HG03521 (cell line): ENCODE results near the gene CCDC71L.

ENCODE experiments used
- ATAC-seq: cut with Tn5 transposase; IDR thresholded peaks from one replicate; pipeline ENCODE4 v1.9.1; 2021; ENCODE audit warnings: mild to moderate bottlenecking, moderate library complexity; ENCODE audit not compliant: unreplicated experiment

Gene CCDC71L

DNA sequence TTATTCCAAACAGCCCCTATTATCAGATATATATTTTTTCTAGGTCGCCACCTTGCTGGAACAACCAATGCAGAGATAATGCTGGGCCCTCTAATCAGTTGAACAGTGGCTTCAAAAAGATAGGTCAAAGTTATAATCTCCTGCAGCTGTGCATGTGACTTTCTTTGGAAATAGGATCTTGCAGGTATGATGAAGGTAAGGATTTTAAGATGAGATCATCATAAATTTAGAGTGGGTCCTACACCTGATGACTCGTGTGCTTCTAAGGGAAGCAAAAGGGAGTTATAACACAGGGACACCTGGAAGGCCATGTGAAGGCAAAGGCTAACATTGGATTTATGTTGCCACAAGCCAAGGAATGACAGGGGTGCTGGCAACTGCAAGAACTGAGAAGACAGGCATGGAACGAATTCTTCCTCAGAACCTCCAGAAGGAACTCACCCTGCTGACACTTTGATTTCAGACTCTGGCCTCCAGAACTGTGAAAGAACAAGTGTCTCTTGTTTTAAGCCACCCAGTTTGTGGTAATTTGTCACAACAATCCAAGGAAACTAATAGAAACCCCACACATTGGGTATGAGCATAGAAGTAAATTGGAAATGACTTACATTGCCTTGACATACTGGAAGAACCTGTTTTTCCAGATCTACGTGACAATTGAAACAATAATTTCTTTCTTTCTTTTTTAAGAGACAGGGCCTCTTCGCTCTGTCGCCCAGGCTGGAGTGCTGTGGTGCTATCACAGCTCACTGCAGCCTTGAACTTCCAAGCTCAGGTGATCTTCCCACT, 34.4 kb downstream of the CCDC71L start:
- ATAC-seq: no peak

DNA sequence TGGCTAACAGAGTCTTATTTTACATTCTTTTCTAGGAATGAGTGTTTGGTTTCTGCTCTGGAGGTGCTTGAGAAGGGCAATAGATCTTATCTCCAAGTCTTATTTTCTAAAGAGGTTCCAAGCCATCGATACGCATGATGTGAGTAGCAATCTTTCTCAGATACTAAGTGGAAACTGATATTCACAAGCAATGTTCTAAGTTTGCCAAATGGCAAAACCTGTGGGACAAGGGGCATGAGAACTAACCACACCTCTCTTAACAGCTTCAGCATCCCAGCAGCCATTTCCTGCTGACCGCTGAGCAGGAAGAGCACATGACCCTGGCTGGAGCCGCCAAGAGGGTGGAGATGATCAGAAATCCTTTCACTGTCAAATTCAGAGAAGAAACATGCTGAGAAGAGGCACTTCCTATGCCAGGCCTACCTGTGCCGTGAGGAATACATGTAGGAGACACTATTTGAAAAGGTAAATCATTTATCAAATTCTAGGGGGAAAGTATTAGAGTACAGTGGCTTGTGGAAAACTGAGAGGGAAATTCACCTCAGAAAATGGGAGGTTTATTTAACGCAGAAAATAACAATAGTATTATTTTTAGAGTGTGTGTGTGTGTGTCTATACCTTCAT, 35.2 kb downstream of the CCDC71L start:
- no peak for ATAC-seq

DNA sequence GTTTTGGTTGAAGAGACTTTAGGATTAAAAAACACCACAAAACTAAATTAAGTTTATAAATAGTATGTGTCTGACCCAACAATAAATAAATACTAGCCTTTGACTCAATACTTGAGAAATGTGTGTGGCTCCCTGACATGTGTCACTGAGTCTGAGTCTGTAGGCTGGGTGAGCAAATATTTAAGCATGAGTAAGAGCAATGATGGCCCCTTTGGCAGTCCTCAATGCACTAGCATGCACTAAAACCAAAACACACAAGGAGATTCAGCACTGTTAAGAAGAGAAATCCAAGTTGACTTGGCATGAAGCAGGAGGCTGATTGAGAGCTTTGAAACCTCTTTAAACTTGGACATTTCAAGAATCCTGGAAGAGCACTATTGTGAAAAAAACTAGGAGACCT, 37.1 kb downstream of the CCDC71L start:
- no peak for ATAC-seq

DNA sequence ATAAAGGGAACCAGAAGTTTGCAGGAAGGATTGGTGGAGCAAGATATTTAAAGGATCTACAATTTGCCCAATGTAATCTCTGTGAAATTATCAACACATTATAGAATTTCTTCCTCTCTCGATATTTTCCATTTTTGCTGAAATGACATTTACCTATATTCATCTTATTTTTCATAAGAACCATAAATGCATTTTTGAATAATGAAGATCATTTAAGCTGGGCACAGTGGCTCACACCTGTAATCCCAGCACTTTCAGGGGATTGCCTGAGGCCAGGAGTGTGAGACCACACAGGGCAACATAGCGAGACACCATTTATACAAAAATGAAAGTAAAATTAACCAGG, 37.7 kb downstream of the CCDC71L start:
- ATAC-seq: no peak

DNA sequence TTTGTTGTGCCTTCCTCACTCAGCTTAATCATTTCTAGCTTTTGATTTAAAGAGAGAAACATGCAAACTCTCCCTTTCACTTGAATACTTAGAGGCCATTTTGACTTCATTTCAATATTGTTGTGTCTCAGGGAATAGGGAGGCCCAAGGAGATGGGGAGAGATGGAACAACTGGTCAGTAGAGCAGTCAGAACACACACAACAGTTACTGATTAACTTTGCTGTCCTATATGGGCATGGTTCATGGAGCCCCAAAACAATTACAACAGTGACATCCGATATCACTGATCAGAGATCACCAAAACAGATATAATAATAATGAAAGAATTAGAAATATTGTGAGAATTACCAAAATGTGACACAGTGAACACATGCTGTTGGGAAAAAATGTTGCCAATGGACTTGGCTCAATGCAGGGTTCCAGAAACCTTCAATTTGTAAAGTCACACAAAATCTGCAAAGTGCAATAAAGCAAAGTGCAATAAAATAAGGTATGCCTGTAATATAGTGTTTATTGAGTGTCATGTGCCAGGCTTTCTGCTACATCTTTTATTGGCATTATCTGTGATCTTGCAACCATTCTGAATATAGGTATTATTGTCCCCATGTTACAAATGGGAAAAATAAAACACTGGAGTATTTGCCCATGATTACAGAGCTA, 38.2 kb downstream of the CCDC71L start:
- no peak for ATAC-seq

DNA sequence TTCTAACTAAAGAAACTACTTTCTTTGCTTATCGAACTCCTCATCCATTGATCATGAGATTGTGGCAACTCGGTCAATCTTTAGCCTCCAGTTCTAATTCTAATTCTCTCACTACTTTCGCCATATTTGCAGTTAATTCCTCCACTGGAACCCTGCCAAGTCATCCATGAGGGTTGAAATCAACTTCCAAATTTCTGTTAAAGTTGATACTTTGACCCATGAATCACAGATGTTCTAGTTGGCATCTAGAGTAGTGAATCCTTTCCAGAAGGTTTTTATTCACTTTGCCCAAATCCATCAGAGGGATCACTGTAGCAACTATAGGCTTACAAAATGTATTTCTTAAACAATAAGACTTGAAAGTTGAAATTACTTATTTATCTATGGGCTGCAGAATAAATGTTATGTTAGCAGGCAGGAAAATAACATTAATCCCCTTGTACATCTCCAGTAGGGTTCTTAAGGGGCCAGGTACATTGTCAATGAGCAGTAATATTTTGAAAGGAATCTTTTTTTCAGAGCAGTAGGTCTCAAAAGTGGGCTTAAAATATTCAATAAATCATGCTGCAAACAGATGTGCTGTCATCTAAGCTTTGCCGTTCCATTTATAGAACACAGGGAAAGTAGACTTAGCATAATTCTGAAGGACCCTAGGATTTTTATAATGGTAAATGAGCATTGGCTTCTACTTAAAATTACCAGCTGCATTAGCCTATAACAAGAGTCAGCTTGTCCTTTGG, 39.4 kb downstream of the CCDC71L start:
- no peak for ATAC-seq

DNA sequence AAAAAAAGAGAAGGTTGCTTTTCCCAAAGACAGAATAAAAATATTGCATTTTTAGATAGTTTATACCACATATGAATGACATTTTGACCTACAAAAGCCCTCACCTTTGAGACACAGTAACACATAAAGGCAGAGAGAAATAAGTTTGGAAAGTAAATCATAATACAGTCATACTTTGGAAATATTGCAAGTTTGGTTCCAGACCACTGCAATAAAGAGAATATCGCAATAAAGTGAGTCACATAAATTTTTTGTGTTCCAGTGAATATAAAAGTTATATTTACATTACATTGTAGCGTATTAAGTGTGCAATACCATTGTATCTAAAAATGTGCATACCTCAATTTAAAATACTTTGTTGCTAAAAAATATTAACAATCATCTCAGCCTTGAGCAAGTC, 40.3 kb downstream of the CCDC71L start:
- ATAC-seq: no peak

DNA sequence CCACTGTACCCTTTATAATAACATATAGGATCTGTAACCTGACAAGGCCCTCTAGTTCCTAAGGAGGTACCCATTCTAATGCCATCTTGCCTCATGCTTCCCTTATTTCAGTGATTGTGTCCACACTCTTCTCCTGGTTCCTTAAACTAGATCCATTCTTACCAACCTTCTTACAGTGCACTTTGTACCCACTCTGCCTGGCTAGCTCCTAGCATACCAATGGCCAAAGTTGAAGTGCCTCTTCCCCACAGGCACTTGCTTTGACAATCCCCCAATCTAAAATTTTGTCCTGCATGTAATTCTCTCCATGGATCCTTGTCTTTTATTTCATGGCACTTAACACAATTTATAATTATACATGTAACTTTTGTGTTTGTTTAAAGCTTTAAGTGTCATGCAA, 40.9 kb downstream of the CCDC71L start:
- no peak for ATAC-seq

DNA sequence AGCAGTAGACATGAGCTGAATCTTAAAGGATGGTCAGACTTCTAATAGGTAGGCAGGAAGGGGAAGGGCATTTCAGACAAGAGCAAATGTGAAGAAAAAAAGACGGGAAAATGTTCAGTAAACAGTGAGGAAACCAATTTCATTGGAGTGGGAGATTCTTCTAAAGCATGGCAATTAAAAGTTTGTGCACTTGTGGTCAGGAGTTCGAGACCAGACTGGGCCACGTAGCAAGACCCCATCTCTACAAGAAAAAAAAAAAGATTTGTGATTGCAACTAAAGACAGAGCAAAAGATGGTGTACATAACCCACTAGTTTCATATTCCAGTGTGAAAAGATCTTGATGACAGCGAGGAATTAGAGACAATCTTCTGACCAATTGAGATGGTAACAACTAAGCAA, 41.7 kb downstream of the CCDC71L start:
- ATAC-seq: no peak

DNA sequence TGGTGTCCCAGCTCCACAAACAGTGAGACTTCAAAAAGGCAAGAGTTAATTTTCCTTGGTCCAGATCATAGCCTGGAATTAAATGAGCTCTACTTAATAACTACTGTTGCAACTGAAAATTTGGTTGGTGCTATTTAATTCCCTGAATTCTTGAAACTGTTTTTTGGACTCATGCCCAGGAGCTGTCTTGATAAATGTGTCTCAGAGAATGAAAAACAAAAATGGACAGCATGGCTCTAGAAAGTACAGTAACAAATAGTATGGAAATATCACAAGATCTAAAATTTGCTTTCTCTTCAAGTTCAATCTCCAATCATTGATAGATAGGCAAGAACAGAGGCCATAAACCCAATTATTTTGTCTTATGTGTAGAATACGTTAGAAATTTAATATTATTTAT, 42.5 kb downstream of the CCDC71L start:
- ATAC-seq: no peak

DNA sequence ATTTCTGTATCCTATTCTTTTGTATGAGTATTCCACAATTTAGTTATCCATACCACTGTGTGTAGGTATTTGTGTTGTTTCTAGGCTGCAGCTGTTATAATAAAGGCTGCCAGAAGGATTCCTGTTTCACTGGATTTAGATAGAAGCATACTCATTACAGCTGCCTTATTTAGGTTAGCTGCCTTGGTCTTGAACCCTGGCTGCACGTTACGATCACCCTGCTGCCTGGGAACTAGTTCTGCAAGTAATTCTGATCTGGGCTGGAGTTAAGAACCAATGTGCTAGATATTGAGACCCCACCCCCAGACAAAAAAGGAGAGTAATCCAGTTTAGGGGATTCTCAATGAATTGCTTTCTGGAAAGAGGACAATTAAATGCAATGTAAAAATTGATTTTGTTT, 43.1 kb downstream of the CCDC71L start:
- no peak for ATAC-seq

DNA sequence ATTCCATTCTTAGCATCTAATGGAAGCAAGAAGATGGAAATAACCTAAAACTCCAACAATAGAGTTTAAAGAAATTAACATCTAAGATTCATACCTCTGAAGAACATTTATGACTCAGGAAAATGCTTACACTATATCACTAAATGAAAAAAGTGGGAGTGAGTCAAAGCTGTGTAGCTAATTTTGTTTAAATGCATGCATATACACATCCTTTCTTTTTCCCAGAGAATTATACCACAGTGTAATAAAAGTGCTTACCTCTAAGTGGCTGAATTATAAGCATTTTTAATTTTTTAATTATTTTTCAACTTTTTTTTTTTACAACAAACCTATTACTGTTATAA, 44.3 kb downstream of the CCDC71L start:
- ATAC-seq: no peak

DNA sequence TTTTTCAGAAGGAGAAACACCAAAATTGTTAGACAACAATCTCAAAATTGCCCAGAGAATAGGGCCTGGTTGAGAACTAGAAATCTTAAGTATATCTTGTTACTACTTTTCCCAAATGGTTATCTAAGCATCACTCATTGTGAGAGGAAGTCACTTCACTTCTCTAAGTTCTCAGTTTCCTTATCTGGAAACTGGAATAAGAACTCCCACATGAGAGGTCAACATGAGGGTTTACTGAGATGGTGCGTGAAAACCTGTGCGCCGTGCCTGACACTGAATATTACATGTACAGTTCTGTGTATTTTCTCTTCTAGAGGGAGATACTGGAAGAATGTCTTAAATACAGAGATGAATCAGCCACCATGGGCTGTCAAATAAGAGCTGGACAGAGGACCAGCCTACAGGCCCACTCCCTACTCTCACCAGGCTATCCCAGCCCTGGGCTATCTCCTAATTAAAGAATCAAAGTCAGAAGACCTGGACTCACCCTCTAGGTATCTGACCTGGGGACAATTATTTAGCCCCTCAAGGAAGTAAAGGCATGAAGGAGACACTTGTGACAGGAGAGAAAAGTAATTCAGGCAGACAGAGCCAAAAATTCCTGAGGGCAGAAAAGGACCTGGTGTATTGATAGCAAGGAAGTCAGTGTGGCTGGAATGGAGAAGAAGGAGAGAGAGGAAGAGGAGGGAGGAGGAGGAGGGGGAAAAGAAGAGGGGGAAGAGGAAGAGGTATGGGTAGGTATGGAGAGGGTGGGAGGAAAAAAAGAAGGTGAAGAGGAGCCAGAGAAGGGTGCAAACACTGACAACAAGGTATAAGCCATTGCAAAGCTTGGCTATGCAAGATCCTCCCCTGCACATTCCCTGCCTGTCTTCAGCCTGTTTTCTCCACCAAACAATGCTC, 44.9 kb downstream of the CCDC71L start:
- no peak for ATAC-seq

DNA sequence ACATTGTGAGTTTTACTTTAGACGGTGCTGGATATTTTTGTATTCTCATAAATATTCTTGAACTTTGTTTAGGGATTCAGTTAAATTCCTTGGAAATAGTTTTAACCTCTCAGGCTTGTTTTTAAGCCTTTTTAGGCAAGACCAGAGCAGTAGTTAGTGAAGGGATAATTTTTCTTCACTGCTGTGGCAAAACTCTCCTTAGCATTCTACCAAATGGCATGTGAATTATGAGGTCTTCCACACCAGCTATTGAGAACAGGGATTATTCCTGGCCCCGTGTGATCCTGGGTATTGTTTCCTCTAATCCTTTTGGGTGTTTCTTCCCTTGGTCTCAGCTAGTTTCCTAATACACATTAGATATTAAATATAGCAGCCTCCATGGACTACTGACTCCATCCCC, 46.2 kb downstream of the CCDC71L start:
- ATAC-seq: no peak

DNA sequence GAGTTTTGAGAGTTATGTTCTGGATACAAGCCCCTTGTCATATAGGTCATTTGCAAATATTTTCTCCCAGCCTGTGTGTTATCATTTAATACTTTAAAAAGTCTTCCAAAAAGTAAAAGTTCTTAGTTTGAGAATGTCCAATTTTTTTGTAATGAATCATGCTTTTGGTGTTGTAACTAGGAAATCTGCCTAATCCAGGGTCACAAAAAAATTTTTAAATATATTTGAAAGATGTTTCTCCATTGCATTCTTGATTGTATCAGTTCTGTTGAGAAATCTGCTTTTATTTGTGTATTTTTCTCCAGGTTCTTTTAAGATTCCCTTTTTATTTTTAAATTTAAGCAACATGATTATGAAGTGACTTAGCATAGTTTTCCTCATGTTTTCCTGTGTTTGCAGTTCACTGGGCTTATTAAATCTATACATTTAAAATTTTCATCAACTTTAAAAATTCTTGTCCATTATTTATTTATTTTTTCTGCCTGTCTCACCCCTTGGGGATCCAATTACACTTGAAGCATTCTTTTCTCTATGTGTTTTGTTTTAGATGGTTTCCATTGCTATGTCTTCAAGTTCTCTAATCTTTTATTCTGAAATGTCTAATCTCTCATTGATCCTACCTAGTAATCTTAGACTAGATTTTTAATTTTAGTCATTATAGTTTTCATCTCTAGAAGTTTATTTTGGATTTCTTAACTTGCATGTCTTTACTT, 47.0 kb downstream of the CCDC71L start:
- no peak for ATAC-seq

DNA sequence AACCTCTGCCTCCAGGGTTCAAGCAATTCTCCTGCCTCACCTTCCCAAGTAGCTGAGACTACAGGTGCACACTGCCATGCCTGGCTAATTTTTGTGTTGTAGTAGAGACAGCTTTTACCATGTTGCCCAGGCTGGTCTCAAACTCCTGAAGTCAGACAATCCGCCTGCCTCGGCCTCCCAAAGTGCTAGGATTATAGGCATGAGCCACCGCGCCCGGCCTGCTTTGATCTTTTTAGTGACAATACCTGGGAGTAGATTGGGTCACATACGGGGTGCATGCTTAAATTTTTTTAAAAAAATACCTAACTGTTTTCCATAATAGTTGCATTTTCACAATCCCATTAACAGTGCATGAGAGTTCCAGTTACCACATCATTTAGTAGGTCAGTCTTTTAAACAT, 47.7 kb downstream of the CCDC71L start:
- no peak for ATAC-seq

DNA sequence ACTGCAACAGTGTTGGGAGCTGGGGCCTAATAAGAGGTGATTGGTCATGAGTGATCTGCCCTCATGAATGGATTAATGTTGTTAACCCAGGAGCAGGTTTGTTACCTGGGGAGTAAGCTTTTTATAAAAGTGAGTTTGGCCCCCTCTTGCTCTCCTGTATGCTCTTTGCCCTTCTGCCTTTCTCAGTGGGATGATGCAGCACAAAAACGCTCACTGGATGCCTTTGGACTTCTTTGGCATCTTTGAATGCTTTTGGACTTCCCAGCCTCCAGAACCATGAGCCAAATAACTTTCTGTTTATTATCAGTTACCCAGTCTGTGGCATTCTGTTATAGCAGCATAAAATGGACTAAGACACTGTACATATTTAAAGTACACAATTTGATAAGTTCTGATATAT, 48.5 kb downstream of the CCDC71L start:
- no peak for ATAC-seq

DNA sequence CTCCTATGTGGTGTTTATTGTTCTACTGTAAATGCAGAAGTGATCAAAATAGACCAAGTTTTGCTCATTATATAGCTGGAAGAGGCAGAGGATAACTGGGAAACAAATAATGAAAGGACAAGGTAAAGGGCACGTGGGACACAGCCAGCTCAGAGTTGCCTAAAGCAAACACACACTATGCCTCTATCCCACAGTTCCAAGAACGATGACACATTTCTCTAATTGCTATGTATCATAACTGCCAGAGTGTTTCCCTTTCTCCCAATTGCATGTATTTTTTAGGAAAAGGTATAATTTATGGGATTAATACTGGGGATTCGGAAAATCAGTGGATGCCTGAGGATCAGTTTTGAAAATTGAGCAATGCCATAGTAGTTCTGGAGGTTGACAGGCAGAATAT, 49.0 kb downstream of the CCDC71L start:
- ATAC-seq: no peak

DNA sequence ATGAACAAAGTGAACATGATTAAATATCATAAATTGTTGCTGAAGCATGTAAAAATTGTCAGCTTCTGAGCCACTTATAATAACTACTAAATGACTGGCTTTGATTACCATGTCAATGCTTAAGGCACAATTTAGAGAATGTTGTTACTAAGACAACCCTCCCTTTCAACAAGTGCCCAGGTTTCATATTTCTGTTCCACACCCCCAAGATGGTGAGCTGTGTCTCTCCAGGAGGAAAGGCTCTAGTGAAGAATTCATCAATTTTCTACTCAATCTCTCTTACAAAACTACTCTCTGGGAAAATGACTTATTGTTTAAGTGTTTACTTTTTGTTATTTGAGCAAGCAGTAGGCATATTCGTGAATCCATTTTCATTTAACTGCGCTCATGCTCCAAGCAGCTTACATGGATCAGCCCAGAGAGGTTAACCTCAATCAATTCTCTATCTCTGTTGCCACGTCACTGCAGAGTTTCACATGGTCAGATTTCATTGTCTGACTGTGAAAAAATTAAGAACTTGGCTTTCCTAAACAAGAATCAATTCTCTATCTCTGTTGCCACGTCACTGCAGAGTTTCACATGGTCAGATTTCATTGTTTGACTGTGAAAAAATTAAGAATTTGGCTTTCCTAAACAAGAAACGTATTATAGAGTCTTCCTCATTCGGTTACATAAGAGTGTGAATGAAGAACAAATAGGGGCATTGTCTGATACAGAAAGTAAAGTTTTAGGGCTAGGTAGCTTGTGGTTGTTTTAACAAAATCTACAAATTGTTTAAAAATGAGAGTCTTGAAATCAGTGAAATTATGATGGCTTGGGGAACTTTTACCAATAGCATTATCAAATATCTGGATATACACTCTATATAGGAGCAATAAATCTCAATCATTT, 49.7 kb downstream of the CCDC71L start:
- no peak for ATAC-seq
